GM12892 (cell line): ENCODE measurements around the gene SPATA16.

Source experiments
- POLR2A ChIP-seq: IDR thresholded peaks from 2 replicates; pipeline ENCODE4 v1.6.1; 2011; ENCODE audit warnings: low read depth, low read length, control low read depth
- POLR2AphosphoS5 ChIP-seq: IDR thresholded peaks from 2 replicates; pipeline ENCODE4 v1.6.1; 2011; ENCODE audit warnings: low read depth, low read length, control low read depth
- TAF1 ChIP-seq: IDR thresholded peaks from 2 replicates; pipeline ENCODE4 v1.6.1; 2011; ENCODE audit warnings: low read depth, mild to moderate bottlenecking, control low read depth, low read length, borderline replicate concordance

GRCh38 chr3:172885704-172886103 lies 255.3 kb downstream of the SPATA16 start:
- TF ChIP-seq POLR2A (no peak), TAF1 (no peak), POLR2AphosphoS5 (no peak)
